Skin of body (tissue), 2 donors: ENCODE results near the gene VAT1L. TPM values are rescaled to one million over a fixed set of nuclear protein-coding genes. Genes with fewer than 3 reads are reported as not detected.

Experiments used
- DNase-seq: peaks from one replicate; lab custom pipeline; 2025; lab: John Stamatoyannopoulos, UW
- total RNA-seq: library from RNA; depleted of rRNA; stranded (reverse); fragments of >200 nt; gene quantifications from one replicate; pipeline ENCODE4 v1.2.3, GENCODE V29; 2014

The VAT1L gene
- total RNA-seq, 1 donor from 2014 or later = 2.4 TPM

DNA sequence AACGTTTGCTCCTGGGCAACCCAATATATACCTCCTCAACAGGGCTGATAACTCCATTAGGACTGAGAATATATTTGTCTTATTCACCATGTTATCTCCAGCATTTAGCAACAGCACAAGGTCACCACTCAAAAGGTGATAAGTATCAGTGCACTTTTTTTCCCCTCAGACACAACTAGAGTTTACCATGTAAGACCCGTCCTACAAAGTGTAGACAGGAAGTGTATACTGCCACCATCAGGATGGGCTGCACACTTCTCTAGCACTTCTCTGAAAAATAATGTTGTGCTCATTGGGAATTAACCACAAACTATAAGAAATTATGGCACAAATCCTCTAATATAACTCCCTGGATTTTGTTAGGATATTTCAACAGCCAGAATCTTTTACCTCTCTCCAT, 5.7 kb upstream of the VAT1L start:
- no peak for DNase-seq

DNA sequence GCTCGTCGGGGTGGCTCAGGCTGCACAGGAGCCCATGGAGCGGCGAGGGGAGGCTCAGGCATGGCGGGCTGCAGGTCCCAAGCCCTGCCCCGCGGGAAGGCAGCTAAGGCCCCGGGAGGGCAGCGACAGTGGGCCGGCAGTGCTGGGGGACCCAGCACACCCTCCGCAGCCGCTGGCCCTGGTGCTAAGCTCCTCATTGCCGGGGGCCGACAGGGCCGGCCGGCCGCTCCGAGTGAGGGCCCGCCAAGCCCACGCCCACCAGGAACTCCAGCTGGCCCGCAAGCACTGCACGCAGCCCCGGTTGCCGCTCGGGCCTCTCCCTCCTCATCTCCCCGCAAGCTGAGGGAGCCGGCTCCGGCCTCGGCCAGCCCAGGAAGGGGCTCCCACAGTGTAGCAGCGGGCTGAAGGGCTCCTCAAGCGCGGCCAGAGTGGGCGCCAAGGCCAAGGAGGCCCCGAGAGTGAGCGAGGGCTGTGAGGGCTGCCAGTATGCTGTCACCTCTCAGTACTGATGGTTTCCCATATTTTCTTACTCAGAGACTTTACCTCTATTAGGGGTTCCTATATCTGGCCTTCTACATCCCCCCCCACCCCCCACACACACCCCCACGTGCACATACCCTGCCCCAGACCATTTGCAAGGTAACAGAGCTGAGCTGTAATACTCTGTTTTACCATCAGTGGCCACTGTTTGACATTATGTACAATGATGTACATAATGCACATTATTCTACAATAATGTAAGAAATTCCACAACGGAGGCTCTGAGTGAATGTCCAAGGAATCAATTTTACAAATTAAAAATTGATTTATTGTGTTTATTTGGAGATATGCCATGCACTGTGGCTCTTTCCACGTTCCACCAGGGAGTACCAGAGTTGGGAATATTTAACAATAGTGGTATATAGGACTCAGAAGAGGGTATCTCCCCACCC, 3.7 kb upstream of the VAT1L start:
- no peak for DNase-seq

DNA sequence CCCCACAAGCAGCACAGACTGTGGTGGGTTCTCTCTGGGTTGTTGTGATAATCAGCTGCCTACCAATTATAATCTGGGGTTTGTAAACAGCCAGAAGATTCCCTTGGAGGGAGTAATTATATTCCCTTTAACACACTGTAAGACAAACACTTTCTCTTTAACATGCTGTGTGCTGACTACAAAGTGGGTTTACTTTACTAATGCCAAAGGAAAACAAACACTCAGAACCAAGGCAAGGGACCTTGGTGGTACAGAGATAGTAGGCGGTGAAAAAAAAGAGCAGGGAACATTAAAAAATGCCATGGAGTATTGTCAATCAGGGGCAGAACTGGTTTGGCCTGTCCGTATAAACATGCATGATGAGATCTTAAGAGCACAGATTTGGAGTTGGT, 3.0 kb upstream of the VAT1L start:
- no peak for DNase-seq

DNA sequence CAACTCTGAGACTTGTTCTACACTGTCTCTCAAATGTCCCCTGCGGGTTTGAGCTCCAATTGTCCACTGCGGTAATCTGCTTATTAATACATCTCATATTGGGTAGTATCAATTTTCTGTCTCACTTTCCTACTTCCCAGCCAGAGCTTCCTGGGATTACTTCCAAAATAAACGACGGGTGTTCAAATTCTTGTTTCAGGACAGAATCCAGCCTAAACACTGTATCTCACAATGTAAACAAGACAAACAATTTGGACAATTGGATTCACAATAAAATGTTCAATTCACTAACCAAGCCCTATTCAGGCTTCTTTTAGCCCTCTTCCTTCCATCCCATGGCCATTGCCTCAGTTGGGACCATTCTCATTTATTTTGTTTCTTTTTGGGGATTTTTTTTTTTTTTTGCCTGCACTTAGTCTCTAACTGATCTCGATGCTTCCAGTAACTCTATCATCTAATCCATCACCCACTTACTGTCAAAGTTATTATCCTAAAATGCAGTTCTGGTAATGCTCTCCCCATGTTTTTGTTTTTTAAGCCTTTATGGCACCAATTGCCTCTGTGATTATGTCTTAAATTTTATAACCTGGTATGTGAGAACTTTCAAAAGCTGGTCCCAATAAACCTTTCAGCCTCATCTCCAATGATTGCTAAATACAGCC, 2.0 kb upstream of the VAT1L start:
- no peak for DNase-seq

DNA sequence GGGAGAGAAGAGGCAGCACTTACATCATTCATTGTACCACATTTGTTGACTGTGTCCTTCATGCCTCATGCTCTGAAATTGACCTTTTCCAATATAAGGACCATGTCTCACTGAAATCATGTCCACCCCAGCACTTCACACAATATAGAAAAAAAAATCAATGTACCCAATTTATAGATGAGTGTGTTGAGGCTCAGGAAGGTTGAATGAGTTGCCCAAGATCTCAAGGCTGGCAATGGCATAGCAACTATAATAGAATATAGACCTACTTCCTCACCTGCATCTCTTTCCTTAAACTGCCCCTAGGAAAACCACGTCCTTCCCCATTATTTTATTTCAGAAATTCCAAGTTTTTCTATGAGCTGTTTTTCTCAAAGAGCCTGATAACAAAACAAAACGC, 912 bp upstream of the VAT1L start:
- DNase-seq = no peak

DNA sequence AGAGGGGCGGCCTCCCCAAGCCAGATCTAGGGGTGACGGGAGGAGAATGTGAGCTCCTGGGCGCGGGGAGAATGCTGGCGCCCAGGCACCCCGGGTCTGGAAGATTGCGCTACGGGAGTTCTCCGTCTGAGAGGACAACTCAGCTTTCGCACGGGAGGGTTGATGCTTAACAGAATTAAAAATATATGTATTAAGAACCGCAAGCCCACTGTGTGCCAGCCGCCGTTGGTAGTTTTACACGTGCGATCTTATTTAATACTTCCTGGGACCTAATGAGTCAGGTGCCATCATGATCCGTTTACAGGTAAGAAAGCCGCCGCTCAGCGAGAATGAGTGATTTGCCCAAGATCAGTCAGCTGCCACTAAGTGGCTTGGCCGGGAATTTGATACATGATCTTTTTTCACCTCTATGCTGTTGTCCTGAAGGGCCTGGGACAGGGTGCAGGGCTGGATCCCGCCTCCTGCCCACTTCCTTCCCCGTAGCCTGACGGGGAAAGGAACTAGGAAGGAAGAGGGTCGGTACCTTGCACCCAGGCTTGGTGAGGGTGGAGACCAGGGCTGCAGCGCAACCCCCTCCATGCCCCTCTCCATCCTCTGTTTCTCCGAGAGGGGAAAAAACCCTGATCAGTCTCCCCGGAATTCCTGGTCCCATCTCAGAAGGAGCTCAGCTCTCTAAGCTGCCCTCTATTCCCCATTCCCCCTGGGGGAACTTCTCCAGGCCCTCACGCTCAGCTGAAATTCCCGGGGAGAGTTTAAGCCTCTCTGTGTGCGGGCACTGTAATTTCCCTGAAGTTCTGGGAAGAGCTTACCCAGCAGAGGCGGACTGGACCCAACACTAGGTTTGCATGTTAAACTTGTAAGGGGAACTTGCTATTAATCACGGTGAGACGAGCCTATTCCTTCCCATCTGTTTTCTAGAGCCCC, 983 bp downstream of the VAT1L start:
- DNase-seq = no peak

DNA sequence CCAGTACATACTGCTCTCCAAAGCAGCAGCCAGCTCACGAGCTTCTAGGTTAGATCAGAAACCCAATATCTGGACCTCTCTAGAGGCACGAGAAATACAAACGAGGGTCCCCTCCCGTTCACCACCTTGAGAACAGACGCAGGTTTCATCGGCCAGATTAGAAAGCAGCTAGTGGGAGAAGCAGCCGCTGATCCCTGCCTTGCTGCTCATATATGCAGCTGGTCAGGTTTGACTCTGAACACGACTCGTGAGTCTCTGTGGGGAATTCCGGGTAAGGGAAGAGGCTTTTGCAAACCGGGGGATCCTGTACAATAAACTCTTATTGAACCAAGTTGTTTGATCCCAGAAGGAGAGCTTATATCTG, 1.6 kb downstream of the VAT1L start:
- DNase-seq = no peak

DNA sequence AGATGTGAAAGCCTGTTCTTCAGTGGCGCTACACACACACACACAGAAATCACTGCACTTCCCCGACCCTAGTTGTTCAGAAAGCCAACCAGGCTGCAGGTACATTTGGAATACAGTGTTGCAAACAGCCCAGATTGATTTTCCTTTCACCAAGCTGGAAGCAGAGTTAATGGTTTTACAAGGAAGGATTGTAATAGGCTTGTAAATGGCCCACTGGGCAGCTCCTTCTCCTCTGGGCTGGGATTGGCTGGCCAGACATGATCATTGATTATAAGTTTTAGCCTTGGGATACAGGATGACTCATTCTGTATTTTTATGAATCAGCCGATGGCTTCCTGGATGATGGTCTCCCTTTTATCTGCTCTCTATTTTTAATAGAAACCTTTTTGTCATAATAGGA, 2.5 kb downstream of the VAT1L start:
- no peak for DNase-seq

DNA sequence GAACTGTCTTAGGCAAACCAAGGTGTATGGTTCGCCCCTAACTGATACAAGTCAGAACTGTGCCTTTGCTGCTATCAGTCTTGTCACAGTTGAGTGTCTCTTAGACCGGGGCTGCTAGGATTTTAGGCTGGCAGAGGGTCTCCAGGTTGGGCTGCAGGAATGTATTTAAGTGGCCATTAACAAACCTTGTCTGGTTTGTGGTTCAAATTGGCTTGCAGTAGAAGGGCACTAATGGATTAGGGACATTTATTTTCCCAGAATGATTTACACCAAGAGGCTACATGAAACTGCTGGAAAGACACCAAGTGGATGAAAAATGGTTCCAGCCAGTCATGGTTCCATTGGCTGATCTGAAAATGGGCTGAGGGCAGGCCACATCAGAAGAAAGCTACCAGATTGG, 5.1 kb downstream of the VAT1L start:
- no peak for DNase-seq

DNA sequence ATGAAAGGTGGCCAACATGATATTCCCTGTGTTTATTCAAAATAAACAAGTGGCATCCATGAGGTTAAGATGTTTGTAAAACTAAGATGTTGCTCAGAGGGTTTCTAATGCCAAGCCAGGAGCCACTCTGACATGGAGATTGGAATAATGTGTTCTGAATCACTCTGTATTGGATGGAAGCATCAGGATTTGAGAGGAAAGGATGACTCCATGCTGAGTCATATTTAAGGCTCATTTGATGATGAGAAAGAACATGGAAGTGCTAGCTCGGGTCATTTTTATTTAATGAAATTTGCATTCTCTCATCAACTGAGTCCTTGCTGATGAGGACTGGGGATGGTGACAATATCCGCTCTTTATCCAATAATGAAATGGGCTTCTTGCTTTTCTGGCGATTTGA, 6.2 kb downstream of the VAT1L start:
- no peak for DNase-seq

DNA sequence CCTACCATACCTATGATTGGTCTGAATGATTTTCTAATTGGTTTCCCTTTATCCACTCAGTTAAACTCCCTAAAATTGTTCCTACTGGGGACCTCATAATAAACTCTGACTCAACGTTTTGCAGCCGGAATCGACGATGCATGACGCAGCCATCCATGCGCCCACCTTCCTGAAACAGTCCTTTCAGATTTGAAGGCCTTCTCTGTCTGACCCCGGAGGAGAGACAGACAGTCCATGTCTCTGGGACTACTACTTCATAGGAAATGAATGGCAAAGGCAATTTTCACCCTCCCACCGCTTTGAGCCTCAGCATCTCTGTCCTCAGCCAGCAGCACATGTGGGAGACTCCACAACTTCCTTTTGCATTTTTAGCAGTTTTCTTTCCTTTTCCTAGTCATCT, 13.5 kb downstream of the VAT1L start:
- no peak for DNase-seq

DNA sequence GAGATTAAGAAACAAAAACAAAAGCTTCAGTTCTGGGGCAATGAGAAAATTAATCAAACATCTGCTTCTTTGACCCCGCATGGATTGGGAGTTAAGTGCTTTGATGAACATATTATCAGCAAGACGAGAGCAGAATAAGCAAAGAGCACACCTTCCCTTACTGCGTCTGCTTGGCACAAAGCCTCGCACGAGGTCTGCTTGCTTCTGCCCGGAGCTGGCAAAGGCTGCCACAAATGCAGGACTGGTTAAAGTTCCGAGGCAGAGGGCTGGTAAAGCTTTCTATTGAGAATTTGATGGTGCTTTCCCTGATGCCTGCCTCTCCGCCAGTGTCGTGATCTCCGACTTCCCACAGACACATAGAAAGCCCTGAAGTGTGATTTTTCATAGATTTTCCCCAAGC, 17.0 kb downstream of the VAT1L start:
- DNase-seq = no peak

DNA sequence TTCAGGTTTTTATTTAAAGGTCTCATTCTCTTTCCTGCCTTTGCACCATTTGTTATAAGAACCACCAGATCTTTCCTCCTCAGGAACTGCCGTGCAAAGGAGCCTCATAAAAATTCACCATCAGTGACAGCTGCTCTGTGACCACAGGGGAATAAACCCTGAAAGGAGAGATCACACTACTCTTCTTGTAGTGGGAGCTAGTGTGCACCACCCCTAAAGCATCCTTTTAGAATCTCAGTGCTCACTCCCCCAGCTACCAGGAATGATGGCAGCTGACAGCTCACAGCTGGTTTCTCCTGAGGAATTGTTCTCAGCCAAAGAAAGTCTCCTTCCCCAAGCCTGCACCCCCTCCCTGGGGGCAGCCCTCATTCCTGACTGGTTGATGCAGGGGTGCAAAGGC, 18.7 kb downstream of the VAT1L start:
- no peak for DNase-seq

DNA sequence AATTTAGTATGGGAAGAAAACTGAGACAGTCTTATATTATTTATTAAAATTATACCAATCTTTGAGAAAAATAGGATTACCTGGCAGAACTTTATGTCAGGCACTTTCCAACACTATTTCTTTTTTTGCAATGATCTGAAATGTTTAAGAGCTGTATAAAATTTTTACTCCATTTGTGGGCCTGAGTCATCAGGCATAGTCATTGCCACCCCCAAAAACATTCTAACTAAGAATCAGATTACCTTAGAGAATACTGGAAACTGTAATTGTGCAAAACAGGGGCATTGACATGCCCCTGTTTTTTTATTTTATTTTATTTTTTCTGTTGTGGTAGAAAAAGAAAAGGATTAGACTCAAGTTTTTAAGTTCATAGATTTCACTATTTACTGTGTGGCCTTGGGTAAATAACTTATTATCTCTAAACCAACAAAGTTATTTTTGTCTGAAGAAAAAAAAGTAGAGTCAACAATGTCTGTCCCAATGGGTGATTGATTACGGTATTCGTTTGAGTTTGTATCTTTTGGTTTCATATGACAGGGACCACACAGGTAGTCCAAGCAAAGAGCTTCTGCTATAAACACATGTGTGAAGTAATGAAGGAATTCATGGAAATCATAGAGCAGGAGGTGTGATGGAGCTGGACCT, 24.6 kb downstream of the VAT1L start:
- no peak for DNase-seq

DNA sequence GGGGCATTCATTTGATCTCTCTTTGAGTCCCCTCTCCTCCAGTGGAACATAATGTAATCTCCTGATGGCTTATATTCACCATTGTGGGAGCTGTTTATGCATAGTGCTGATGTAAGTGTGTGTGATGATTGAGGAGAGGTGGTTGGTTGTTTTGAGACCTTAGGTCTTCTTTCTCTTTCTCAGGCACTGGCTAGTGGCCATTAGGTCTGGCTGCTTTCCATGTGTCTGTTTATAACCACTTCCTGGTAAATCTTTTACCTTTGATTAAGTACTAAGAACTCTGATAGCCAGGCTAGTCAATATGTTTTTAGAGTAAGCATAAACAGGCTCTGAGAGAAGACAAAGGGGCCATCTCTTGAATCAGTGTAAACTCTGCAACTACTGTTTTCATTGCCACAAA, 27.9 kb downstream of the VAT1L start:
- DNase-seq = no peak

DNA sequence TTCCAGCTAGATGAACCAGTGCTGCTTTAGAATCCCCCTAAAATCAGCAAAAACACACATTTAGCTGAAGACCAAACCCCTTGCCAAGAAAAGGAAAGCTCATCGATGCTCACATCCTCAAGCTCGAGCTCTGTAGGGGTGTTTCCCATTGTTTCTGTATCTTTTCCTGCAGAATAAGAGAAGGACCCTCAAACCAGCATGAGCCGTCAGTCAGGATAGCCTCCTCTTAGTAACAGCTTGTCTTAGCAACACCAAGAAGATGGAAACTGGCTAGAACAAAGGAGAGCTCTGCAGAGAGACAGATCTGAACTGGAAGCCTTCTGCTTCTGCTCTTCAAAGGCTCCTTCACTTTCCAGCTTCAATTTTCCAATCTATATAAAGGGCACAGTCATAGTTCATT, 32.0 kb downstream of the VAT1L start:
- DNase-seq = no peak

DNA sequence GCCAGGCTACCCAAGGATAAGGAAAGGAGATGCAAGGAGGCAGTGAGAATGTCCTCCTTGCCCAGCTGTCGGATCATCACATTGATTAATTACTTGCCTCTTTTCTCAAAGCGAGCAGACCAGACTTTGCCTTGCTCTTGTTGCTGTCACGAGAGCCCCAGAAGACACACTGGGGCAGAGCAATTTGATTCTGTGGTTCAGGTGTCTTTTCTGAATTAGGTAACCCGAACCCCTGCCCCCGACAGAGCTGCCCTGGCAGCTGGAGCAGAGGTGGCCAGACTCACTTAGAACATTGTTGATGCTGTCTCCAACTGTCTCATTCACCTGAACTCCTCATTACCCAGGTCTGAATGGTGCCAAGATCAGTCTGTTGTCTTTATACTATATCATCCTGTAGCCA, 34.3 kb downstream of the VAT1L start:
- DNase-seq = no peak

DNA sequence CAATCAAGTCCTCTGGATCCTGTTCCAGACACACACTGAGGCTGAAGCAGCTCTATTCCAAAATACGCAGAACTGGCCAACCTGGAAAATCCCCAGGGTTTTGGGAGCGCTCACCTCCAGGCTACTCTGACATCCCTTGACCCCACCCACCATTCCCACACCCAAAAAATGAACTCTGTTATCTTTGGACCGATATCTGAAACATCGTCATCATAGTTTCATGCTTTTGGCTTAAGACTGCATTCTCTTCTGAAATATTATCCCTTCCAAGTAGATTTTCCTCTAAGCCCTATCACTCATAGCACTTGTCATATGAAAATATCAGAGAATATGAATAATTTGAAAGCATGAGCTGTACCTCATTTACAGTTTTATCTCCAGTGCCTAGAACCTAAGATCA, 34.7 kb downstream of the VAT1L start:
- DNase-seq = no peak

DNA sequence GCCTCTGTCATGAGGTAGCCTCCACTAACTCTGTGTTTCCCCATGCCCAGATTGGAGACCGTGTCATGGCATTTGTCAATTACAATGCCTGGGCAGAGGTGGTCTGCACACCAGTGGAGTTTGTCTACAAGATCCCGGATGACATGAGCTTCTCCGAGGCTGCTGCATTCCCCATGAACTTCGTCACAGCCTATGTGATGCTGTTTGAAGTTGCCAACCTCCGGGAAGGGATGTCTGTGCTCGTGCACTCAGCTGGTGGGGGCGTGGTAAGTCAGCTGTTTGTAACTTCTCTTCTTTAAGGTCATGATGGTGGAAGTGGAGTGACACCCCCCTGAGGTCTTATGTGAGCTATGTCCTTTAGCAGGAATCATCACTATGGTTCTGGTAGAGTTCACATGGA, 36.8 kb downstream of the VAT1L start:
- DNase-seq = no peak

DNA sequence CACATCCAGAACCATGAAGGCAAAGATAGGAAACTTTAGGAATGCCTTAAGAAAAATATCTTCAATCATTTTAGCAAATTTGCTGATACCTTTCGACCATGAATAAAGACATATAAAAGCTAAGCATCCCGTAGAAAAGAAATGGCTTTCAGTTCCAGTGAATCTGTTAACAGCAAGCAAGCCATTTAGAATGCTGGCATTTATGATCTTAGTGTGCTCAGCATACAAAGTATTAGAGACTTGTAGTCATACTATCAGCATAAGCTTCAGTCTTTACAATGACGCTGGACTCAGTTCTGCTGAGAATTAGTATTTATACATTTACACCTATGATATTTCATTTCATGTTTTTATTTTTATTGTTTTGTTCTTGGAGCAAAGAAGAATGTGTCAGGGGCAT, 38.7 kb downstream of the VAT1L start:
- DNase-seq = no peak

DNA sequence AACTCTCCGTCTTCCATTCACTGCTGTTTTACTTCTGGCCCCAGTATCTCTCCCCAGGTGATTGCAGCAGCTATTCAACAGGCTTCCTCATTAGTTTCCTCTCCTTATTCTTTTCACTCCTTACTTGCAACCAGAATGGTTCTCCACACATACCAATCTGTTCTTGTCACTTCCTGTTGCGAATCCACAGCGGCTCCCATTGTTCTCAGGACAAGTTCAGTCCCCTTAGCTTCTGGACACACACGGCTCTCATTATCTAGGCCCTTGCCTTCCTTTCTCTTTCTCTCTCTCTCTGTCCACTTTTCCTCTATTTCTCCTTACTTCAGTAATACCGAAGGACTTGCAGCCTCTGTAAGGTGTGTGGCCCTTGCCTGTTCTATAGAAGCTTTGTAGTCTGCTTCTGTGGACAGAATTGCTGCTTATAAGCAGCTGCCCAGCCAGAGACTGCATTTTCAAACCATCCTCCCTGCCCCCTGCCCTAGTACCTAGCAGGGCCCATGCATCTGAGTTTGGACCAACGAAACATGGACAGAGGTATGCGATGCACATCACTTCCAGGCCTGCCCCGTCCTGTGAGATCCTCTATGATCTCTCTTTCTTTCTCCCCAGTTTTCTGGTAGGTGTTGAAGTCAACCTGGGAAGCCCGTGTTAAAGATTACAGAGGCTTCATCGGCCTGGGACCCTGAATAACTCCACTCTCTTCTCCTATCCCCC, 45.7 kb downstream of the VAT1L start:
- peak; percentile 22 for DNase-seq
